ENCODE data around the gene SNRNP35.

SNRNP35 gene

GRCh38 chr12:123494124-123494851, 36.3 kb downstream of the SNRNP35 start:
- H3K4me3 ChIP-seq (ENCODE audit: low read depth, low read length), result no peak overlapping the region
- no peak for TF ChIP-seq CTCF (IDR thresholded peaks at IDR 0.05; ENCODE audit: low read depth, low read length, missing control alignments)
- DNase-seq (ENCODE audit: low read depth), result no peak

- no peak for TF ChIP-seq CTCF (IDR thresholded peaks at IDR 0.05; ENCODE audit: low read depth, low read length, missing control alignments)
- DNase-seq (ENCODE audit: low read depth), result no peak
- no peak overlapping the region for H3K4me3 ChIP-seq (ENCODE audit: low read depth, low read length)
Observed at GRCh38 chr12:123497065-123497464, 39.1 kb downstream of the SNRNP35 start.

GRCh38 chr12:123498126-123498825, 40.3 kb downstream of the SNRNP35 start:
- TF ChIP-seq CTCF (IDR thresholded peaks at IDR 0.05; ENCODE audit: low read depth, low read length, missing control alignments), result no peak
- H3K4me3 ChIP-seq (ENCODE audit: low read depth, low read length), result no peak overlapping the region

GRCh38 chr12:123499332-123499731, 41.4 kb downstream of the SNRNP35 start:
- DNase-seq (ENCODE audit: low read depth), result no peak
- no peak overlapping the region for H3K4me3 ChIP-seq (ENCODE audit: low read depth, low read length)
- TF ChIP-seq CTCF (IDR thresholded peaks at IDR 0.05; ENCODE audit: low read depth, low read length, missing control alignments), result no peak

More at GRCh38 chr12:123498126-123498825, 40.3 kb downstream of the SNRNP35 start:
- DNase-seq (ENCODE audit: low read depth), result no peak

GRCh38 chr12:123502163-123502704, 44.3 kb downstream of the SNRNP35 start:
- no peak overlapping the region for H3K4me3 ChIP-seq (ENCODE audit: low read depth, low read length)
- no peak for DNase-seq (ENCODE audit: low read depth)
- no peak for TF ChIP-seq CTCF (IDR thresholded peaks at IDR 0.05; ENCODE audit: low read depth, low read length, missing control alignments)

- no peak overlapping the region for H3K4me3 ChIP-seq (ENCODE audit: low read depth, low read length)
- TF ChIP-seq CTCF (IDR thresholded peaks at IDR 0.05; ENCODE audit: low read depth, low read length, missing control alignments), result no peak
- DNase-seq (ENCODE audit: low read depth), result no peak
Observed at GRCh38 chr12:123506059-123506842, 48.3 kb downstream of the SNRNP35 start.
